HepG2 (cell line): ENCODE data around the gene SH2B2. TPM values are rescaled to one million over a fixed set of nuclear protein-coding genes. Genes with fewer than 3 reads are reported as not detected.
A peak's percentile ranks its signal among the peaks of the same experiment; 100 is the strongest.

Source experiments
- ATAC-seq: fragments of 200-7000 bp; cut with Tn5 transposase; 3 replicates; pipeline ENCODE4 v1.9.1; 2020; ENCODE audit warnings: mild to moderate bottlenecking, moderate library complexity
- BruUV-seq: library from RNA; stranded (reverse); fragments of 400-500 nt; replicated peaks from 2 replicates; lab custom pipeline; 2021; lab: Mats Ljungman, UMichigan
- CTCF ChIA-PET: fragments of 300-600 bp; formaldehyde crosslinking; extraction: SDS; loops from one replicate; lab custom pipeline; 2021; ENCODE audit warnings: low total read pairs, inconsistent platforms, low intra/inter-chr PET ratio; lab: Yijun Ruan, JAX
- POLR2A ChIA-PET: fragments of 350-600 bp; sonication (Branson Sonifier 250); formaldehyde crosslinking; loops from one replicate; lab custom pipeline; 2020; ENCODE audit warnings: antibody characterized with exemption, inconsistent platforms; lab: Yijun Ruan, JAX
- DNase-seq: peaks from one replicate; pipeline ENCODE4 v3.0.0-alpha.2; 2015; ENCODE audit warnings: low spot score
- FAIRE-seq: peaks from 3 replicates; lab custom pipeline; 2011; peaks lifted over from hg19 to GRCh38; lab: Jason Lieb, UNC
- H2AFZ ChIP-seq: one replicate; pipeline ENCODE4 v1.6.1; 2011; ENCODE audit warnings: low read length, inconsistent platforms
- H3K27ac ChIP-seq: fragments of 300-600 bp; 3 replicates; pipeline ENCODE4 v1.8.0; 2011; ENCODE audit warnings: mixed run types, mild to moderate bottlenecking, mixed read lengths, low read length, inconsistent platforms; ENCODE audit not compliant: insufficient read depth; ENCODE audit errors: extremely low read length
- H3K27me3 ChIP-seq, 2 experiments: fragments of 200-600 bp in 1 of 2; 2 replicates in 1 of 2; 3 replicates in 1 of 2; pipeline versions ENCODE4 v1.6.0 to v1.8.0; 2011; ENCODE audit warnings: low read length in 2 of 2, mild to moderate bottlenecking in 2 of 2, moderate library complexity in 2 of 2, inconsistent platforms in 1 of 2; ENCODE audit not compliant: insufficient read depth in 2 of 2, control insufficient read depth in 1 of 2
- H3K36me3 ChIP-seq, 2 experiments: fragments of 200-600 bp in 1 of 2; replicated peaks in 1 of 2; 2 replicates in 1 of 2; 3 replicates in 1 of 2; pipeline versions ENCODE4 v1.5.1 to v1.8.0; 2011; ENCODE audit warnings: low read length in 2 of 2, inconsistent platforms in 1 of 2; ENCODE audit not compliant: insufficient read depth in 2 of 2, control insufficient read depth in 1 of 2
- H3K4me1 ChIP-seq: 2 replicates; pipeline ENCODE4 v1.5.1; 2012; ENCODE audit warnings: low read length, inconsistent platforms; ENCODE audit not compliant: insufficient read depth
- H3K4me2 ChIP-seq: 2 replicates; pipeline ENCODE4 v1.6.0; 2011; ENCODE audit warnings: low read depth, low read length, inconsistent platforms
- H3K4me3 ChIP-seq, 3 experiments: fragments of 200-600 bp in 1 of 3; sonication (generic), shearing (Covaris generic) in 1 of 3; replicated peaks in 1 of 3; 2 replicates each; pipeline ENCODE4 v1.5.1; 2011 to 2016; ENCODE audit warnings: low read length in 3 of 3, inconsistent platforms in 2 of 3, low read depth in 2 of 3, mild to moderate bottlenecking in 2 of 3, control low read depth in 1 of 3, mixed read lengths in 1 of 3; ENCODE audit not compliant: insufficient read depth in 1 of 3
- H3K79me2 ChIP-seq: one replicate; pipeline ENCODE4 v1.6.1; 2011; ENCODE audit warnings: low read length, inconsistent platforms; ENCODE audit not compliant: insufficient read depth
- H3K9ac ChIP-seq: 2 replicates; pipeline ENCODE4 v1.6.0; 2011; ENCODE audit warnings: mild to moderate bottlenecking, low read depth, low read length, inconsistent platforms; ENCODE audit not compliant: insufficient read depth
- H3K9me3 ChIP-seq: 2 replicates; pipeline ENCODE4 v1.5.1; 2012; ENCODE audit warnings: mild to moderate bottlenecking, low read length
- H4K20me1 ChIP-seq: 2 replicates; pipeline ENCODE4 v1.6.0; 2011; ENCODE audit warnings: inconsistent platforms, mild to moderate bottlenecking, low read length, moderate library complexity; ENCODE audit not compliant: insufficient read depth
- CAMTA2 ChIP-seq: sonication (generic); formaldehyde crosslinking; IDR thresholded peaks from 2 replicates; pipeline ENCODE4 v1.4.0; 2020; ENCODE audit warnings: mild to moderate bottlenecking, missing genetic modification reagents, borderline replicate concordance
- ELF3 ChIP-seq: IDR thresholded peaks from 2 replicates; pipeline ENCODE4 v1.6.1; 2016; ENCODE audit warnings: missing genetic modification reagents, missing compliant biosample characterization
- GLI4 ChIP-seq: sonication (generic); formaldehyde crosslinking; IDR thresholded peaks from 2 replicates; pipeline ENCODE4 v1.5.1; 2020; ENCODE audit warnings: missing genetic modification reagents, mild to moderate bottlenecking, moderate library complexity, borderline replicate concordance
- HOXA5 ChIP-seq: sonication (generic); formaldehyde crosslinking; IDR thresholded peaks from 2 replicates; pipeline ENCODE4 v1.4.0; 2020; ENCODE audit warnings: missing genetic modification reagents
- NCOA1 ChIP-seq: sonication (generic); formaldehyde crosslinking; IDR thresholded peaks from 2 replicates; pipeline ENCODE4 v1.9.0; 2021; ENCODE audit warnings: missing genetic modification reagents
- NFE2L1 ChIP-seq: sonication (generic); formaldehyde crosslinking; IDR thresholded peaks from 2 replicates; pipeline ENCODE4 v1.4.0; 2020; ENCODE audit warnings: missing genetic modification reagents, mild to moderate bottlenecking, borderline replicate concordance
- SOX6 ChIP-seq, 2 experiments: fragments of 450-650 bp in 1 of 2; sonication (generic) in 1 of 2; formaldehyde crosslinking in 1 of 2; IDR thresholded peaks; 2 replicates each; pipeline versions ENCODE4 v1.4.0 to v1.6.1; 2017 to 2020; ENCODE audit warnings: antibody characterized with exemption in 1 of 2, mild to moderate bottlenecking in 1 of 2, missing genetic modification reagents in 1 of 2
- TCF12 ChIP-seq, 2 experiments: fragments of 450-650 bp in 1 of 2; sonication (generic) in 1 of 2; formaldehyde crosslinking in 1 of 2; IDR thresholded peaks; 2 replicates each; pipeline versions ENCODE4 v1.6.1 to v1.8.0; 2017 to 2022; ENCODE audit warnings: antibody characterized with exemption in 1 of 2, mild to moderate bottlenecking in 1 of 2, missing genetic modification reagents in 1 of 2, moderate library complexity in 1 of 2
- ZNF224 ChIP-seq: sonication (generic); formaldehyde crosslinking; IDR thresholded peaks from 2 replicates; pipeline ENCODE4 v1.5.0; 2020; ENCODE audit warnings: mild to moderate bottlenecking, missing genetic modification reagents
- ZNF772 ChIP-seq: sonication (generic); formaldehyde crosslinking; IDR thresholded peaks from 2 replicates; pipeline ENCODE4 v1.5.0; 2020; ENCODE audit warnings: mild to moderate bottlenecking, missing genetic modification reagents
- WGBS: methylation state at CpG from one replicate; pipeline ENCODE4 v1.1.6; 2017; ENCODE audit warnings: low lambda C conversion rate; 5-methylcytosine and 5-hydroxymethylcytosine counted together
- in situ Hi-C: cut with HindIII; loops from 2 replicates; pipeline ENCODE4 v1.10.0; 2017; ENCODE audit warnings: low pct_unique_long_range_greater_than_20kb; ENCODE audit not compliant: extremely low pct_ligation_motif_present
- intact Hi-C: fragments of 100-400 bp; cut with micrococcal nuclease; formaldehyde crosslinking; loops from one replicate; pipeline ENCODE4 v1.10.0; 2022; ENCODE audit not compliant: unreplicated experiment
- polyA plus RNA-seq, 8 experiments: library from polyadenylated mRNA; depleted of rRNA in 3 of 8; stranded (reverse) in 7 of 8; unstranded in 1 of 8; fragments of >200 nt; fragmentation: Illumina TruSeq in 4 of 8; extraction: Trizol in 4 of 8; gene quantifications; 2 replicates each; pipeline versions ENCODE4 v1.2.1 to v1.2.3, GENCODE V29; 2011 to 2016; ENCODE audit warnings: low read depth in 4 of 8, missing spikeins in 1 of 8, mixed read lengths in 1 of 8; ENCODE audit not compliant: insufficient read depth in 1 of 8
- total RNA-seq, 5 experiments: library from RNA; depleted of rRNA; stranded (reverse); fragments of >200 nt; fragmentation: Illumina TruSeq; extraction: Trizol; gene quantifications; 2 replicates each; pipeline ENCODE4 v1.2.3, GENCODE V29; 2016; ENCODE audit warnings: low read depth in 1 of 5
- TF ChIP-seq, protein P1 (sequence below): sonication (generic); formaldehyde crosslinking; IDR thresholded peaks from 2 replicates; pipeline ENCODE4 v1.5.0; 2020; ENCODE audit warnings: mild to moderate bottlenecking, missing genetic modification reagents, borderline replicate concordance

SH2B2 gene
- total and polyA plus RNA-seq, 2 of the 13 experiments (the other 11 are each of a cell fraction or from before 2014, with no cell fraction given), result 0.46 to 1.3 TPM

DNA sequence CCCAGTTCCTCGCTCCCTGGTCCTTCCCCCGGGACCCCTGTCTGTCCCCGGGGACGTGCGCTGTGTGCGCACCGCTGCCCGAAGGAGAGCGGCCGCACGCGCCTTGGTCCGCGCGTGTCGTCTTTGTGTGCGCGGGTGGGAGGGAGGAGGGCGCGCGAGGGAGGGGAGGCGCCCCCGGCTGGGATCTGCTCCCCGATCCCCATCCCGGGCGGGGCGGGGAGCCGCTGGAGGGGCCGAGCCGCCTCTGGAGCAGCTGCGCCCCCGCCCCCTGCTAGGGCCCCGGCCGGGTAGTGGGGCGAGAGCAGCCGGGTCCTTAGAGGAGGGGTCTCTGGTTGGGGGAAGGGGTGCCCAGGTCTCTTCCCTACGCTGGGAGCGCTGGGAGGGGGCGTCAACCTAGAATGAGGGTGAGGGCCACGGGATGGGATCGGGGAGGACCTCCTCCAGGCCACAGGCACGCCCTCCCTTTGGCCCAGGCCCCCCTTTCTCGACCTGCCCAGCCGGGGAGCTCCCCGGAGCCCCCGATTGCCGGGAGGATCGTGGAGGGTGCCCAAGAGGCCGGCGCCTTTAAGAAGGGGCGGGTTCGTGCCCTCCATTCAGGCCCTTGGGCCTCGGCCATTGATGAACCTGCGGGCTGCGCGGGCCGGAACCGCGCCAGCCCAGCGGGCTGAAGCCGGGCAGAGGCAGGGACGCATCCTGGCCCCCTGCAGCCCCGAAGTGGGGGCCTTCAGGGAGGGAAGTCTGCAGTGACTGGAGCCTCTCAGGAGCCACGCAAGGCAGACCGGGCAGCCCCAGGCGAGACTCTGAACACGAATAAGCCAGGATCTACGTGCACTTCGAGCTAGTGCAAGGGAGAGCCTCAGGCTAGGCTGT is 678 bp downstream of the SH2B2 start:
- ATAC-seq, result peak; percentile 52
- WGBS, result no CpG with 5 or more reads among the region's 69 CpGs
- CTCF ChIA-PET, result no interaction called here
- Histone ChIP-seq H3K9me3 (no peaks in the 10 kb centered on the region), H3K36me3 (no peaks in the 10 kb centered on the region), H3K27me3 (peaks cover 2 to 21% of the 10 kb centered on the region in 2 experiments; a peak in 3 of 5 replicates), H2AFZ (no peak overlapping the region), H3K4me3 (peak overlapping the region; percentile 58 to 78 (median 77); a peak in 5 of 6 replicates), H3K4me2 (peak overlapping the region; percentile 83), H3K9ac (peak overlapping the region; percentile 56), H3K27ac (no peak overlapping the region), H3K4me1 (peaks cover 33% of the 10 kb centered on the region), H4K20me1 (peaks cover 10% of the 10 kb centered on the region; the same call in 1 of the 2 replicates), H3K79me2 (no peaks in the 10 kb centered on the region)
- POLR2A ChIA-PET, result interaction anchor here (0.9 to 2.0 kb wide), 3 partner anchors 20 to 76 kb away, joined by 4 to 6 read pairs (median 5); no protein-coding TSS in a partner anchor
- FAIRE-seq, result no peak
- no TSS peak for BruUV-seq
- intact Hi-C loops (no loop called here), in situ Hi-C loops (loop anchor here (5.0 kb wide), 1 partner anchor 105 kb away; no protein-coding TSS in a partner anchor)
- no peak for DNase-seq
- TF ChIP-seq NFE2L1 (peak; percentile 31; the same call in 1 of the 2 replicates), GLI4 (CRISPR knock-in tag) (no peak), CAMTA2 (CRISPR knock-in tag) (0 out of 2 replicates have a peak, but pooled peaks have one; percentile 34), ZNF772 (CRISPR knock-in tag) (no peak), ELF3 (no peak), NCOA1 (CRISPR knock-in tag) (0 out of 2 replicates have a peak, but pooled peaks have one; percentile 74), ZNF224 (CRISPR knock-in tag) (0 out of 2 replicates have a peak, but pooled peaks have one; percentile 65), TCF12 (IDR thresholded peaks at IDR 0.05) (no peak), TCF12 (CRISPR knock-in tag; IDR thresholded peaks at IDR 0.05) (0 out of 2 replicates have a peak, but pooled peaks have one; percentile 31), SOX6 (IDR thresholded peaks at IDR 0.05) (no peak), SOX6 (CRISPR knock-in tag; IDR thresholded peaks at IDR 0.05) (0 out of 2 replicates have a peak, but pooled peaks have one; percentile 17), HOXA5 (no peak)
- TF ChIP-seq, protein P1, sequence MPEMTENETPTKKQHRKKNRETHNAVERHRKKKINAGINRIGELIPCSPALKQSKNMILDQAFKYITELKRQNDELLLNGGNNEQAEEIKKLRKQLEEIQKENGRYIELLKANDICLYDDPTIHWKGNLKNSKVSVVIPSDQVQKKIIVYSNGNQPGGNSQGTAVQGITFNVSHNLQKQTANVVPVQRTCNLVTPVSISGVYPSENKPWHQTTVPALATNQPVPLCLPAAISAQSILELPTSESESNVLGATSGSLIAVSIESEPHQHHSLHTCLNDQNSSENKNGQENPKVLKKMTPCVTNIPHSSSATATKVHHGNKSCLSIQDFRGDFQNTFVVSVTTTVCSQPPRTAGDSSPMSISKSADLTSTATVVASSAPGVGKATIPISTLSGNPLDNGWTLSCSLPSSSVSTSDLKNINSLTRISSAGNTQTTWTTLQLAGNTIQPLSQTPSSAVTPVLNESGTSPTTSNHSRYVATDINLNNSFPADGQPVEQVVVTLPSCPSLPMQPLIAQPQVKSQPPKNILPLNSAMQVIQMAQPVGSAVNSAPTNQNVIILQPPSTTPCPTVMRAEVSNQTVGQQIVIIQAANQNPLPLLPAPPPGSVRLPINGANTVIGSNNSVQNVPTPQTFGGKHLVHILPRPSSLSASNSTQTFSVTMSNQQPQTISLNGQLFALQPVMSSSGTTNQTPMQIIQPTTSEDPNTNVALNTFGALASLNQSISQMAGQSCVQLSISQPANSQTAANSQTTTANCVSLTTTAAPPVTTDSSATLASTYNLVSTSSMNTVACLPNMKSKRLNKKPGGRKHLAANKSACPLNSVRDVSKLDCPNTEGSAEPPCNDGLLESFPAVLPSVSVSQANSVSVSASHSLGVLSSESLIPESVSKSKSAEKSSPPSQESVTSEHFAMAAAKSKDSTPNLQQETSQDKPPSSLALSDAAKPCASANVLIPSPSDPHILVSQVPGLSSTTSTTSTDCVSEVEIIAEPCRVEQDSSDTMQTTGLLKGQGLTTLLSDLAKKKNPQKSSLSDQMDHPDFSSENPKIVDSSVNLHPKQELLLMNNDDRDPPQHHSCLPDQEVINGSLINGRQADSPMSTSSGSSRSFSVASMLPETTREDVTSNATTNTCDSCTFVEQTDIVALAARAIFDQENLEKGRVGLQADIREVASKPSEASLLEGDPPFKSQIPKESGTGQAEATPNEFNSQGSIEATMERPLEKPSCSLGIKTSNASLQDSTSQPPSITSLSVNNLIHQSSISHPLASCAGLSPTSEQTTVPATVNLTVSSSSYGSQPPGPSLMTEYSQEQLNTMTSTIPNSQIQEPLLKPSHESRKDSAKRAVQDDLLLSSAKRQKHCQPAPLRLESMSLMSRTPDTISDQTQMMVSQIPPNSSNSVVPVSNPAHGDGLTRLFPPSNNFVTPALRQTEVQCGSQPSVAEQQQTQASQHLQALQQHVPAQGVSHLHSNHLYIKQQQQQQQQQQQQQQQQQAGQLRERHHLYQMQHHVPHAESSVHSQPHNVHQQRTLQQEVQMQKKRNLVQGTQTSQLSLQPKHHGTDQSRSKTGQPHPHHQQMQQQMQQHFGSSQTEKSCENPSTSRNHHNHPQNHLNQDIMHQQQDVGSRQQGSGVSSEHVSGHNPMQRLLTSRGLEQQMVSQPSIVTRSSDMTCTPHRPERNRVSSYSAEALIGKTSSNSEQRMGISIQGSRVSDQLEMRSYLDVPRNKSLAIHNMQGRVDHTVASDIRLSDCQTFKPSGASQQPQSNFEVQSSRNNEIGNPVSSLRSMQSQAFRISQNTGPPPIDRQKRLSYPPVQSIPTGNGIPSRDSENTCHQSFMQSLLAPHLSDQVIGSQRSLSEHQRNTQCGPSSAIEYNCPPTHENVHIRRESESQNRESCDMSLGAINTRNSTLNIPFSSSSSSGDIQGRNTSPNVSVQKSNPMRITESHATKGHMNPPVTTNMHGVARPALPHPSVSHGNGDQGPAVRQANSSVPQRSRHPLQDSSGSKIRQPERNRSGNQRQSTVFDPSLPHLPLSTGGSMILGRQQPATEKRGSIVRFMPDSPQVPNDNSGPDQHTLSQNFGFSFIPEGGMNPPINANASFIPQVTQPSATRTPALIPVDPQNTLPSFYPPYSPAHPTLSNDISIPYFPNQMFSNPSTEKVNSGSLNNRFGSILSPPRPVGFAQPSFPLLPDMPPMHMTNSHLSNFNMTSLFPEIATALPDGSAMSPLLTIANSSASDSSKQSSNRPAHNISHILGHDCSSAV (CRISPR knock-in tag), result no peak
